Activated CD4-positive, CD25-positive, alpha-beta regulatory T cell treated with anti-CD3 and anti-CD28 coated beads, Interleukin-2, amount 50 U/mL, for 24 hours (primary cell): ENCODE results near the gene FDXR.
A peak's percentile ranks its signal among the peaks of the same experiment; 100 is the strongest.

Source experiments
- ATAC-seq, 2 donors: fragments of 150-1000 bp; cut with Tn5 transposase; one replicate each; pipeline ENCODE4 v1.10.0; 2021; ENCODE audit warnings: mild to moderate bottlenecking in 1 of 2, moderate library complexity in 1 of 2

The FDXR gene

DNA sequence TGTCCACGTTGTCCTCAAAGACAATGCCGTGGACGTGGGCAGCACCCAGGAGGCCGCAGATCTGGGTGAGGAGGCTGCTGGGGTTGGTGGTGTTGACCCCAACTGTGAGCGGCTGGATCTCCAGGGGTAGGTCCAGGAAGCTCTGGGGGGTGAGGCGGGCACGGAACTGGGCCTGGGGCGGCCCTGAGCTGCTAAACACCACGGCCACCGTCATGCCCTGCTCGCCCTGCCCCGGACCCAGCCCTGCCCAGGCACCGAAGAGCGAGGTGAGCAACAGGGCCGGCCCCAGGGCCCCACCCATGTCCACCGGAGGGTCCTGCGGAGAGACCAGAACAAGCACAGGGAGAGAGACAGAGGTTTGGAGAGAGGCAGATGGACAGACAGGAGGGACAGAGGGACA lies 18.0 kb downstream of the FDXR start:
- no peak for ATAC-seq

DNA sequence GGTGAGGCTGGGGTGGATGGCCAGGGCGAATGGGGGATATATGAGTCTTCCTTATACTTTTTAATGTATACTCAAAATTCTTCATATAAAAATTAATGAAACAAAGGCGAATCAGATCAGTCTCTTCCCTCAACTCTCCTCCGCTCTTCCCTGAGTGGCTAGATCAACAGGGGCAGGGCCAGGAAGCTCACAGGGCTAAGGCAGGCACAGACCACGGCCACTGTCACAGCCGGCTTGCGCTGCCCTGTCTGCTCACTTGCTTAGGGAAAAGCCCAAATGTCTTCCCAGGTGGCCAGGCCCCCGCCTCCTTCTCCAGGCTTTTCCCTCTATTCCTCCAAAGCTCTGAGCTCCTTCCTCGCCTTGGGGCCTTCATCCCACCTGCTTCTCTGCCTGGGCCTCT lies 19.1 kb downstream of the FDXR start:
- ATAC-seq: no peak

DNA sequence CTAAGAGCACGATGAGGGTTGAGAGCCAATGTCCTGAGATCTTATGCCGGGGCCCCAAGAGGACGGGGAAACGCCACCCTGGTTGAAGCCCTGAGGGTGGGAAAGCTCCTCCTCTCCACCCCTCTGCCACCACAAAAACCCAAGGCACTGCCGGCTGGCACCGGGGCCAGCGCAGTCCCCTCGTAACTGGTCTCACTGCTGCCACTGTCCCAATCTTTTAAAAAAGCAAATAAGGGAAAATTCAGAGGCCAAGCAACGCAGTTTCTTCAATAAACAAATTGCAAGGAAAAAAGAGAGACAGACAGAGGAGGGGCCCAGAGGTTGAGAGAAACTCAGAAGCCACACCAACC lies 19.8 kb downstream of the FDXR start:
- ATAC-seq: no peak

DNA sequence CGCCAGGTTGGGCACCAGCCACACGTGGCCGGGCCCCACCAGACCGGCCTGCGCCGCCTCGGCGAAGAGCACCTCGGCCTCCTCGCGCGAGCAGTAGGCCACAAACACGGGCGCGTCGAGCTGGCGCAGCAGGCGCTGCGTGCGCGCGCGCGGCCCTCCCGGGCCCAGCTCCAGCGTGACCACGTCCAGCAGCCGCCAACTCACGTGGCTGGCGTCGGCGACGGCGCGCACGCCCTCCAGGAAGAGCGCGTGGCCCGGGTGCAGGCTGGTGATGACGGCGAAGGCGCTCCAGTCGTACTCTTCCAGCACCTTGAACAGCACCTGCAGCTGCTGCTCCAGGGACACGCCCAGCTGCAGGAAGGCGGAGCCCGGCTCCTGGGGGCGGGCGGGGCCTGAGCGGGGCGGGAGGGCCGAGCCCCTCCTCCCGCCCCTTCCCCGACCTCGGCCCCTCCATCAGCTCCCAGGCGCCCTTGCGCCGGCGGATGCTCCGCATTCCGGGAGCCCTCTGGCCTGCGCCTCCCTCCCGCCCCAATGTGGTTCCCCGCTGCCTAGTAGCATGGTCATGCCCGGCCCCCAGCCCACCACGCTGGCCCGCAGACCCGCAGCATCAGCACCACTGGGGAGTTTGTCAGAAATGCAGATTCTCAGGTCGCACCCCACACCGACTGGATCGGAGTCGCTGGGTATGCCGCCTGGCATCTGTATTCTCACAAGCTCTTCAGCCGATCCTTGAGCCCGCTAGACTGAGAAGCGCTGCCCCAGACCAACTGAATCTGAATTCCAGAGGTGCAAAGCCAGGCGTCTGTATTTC lies 20.4 kb downstream of the FDXR start:
- ATAC-seq: peak; percentile 77 to 78

DNA sequence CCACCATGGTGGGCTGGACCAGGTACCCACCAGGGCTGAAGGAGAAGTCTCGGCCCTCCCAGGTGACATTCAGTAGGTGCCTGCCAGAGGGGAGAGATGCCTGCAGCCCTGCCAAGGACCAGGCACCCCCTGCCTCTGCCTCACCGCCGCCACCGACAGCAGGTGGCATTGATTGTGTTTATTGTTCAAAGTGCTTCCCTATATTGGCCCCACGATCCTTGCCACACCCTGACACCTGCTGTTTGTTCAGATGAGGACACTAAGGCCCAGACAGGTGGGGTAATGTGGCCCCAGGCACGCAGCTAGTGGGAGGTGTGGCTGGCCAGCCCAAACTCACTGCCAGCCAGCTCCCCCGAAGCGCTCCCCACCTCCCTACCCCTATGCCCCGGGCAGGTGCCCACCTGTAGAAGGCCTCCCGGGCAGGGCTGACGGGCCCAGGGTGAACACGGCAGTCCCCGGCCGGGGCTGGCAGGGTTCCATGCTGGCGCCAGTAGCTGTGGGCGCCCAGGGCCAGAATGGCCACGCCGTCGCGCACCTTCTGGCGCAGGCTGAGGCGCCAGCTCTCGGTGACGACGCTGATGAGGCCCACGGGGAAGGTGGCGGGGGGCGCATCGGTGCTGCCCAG lies 21.1 kb downstream of the FDXR start:
- ATAC-seq: no peak

DNA sequence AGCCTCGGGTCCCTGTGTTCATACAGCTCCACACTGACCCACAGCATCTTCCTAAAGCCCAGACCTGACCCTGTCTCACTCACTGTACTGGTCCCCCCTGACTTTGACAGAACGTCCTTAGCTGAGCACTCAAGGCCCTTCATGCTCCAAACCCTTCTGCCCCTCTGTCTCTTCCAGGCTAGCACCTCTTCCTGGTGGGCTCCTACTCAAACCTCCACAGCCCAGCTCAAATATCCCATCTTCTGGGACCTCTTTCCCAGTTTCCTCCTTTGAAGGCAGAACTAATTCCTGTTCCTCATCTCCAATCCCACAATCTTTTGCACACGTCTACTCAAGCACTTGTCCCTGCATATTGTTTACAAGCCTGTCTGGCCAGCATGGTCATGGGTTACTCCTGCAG lies 21.9 kb downstream of the FDXR start:
- ATAC-seq: no peak

DNA sequence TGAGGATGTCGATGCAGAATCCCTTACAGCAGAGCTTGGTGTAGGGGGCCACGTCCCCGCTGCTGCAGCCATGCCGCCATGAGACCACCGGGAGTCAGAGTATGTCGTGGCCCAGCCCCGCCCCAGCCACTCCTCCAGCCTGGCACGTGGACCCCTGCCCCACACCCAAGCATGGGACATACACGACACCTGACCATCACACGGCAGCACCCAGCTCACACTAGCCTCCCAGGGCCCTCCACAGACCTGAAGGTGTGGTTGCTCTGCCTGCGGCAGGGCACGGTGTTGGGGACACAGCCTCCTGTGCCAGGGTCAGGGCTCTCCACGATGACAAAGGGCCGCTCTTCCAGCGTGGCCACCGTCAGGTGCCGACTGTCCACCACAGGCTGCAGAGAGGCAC lies 22.5 kb downstream of the FDXR start:
- ATAC-seq: no peak

DNA sequence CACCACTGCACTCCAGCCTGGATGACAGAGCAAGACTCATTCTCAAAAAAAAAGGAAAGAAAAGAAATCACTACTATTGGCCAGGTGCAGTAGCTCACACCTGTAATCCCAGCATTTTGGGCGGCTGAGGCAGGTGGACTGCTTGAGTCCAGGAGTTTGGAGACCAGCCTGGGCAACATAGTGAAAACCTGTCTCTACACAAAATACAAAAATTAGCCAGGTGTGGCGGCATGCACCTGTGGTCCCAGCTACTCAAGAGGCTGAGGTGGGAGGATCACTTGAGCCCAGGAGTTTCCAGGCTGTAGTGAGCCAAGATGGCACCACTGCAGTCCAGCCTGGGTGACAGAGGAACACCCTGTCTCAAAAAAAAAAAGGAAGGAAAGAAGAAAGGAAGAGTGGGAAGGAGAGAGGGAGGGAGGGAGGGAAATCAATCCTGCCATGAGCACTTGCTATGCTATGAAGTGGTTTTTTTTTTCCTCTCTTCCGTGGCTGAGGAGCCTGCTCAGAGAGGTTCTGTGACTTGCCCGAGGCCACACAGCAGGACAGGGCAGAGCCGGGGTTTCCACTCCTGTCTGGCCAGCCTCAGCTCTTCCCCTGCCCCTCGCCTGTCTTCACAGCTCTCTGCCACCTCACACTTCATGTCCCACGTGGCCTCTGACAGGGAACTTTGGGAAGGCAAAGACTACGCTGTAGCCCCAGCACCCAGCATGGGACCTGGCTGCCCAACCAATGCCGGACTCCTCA lies 24.0 kb downstream of the FDXR start:
- no peak for ATAC-seq

DNA sequence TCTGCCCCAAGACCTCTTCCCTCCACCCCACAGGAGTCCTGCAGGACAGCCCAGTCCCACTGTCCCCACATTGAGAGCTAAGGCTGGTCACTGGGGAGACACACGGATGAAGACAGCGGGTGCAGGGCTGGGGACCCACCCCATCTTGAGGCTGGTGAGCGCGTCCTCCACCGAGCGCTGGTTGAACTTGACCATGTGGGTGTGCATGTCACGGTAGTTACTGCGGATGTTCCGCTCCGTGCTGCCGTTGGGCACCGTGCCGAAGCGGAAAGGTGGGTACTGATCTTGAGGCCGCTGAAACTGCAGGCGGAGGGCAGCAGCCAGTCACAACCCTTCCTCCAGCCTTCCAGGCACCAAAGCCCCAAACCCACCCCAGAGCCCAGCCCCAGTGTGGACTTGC lies 26.2 kb downstream of the FDXR start:
- ATAC-seq: no peak

DNA sequence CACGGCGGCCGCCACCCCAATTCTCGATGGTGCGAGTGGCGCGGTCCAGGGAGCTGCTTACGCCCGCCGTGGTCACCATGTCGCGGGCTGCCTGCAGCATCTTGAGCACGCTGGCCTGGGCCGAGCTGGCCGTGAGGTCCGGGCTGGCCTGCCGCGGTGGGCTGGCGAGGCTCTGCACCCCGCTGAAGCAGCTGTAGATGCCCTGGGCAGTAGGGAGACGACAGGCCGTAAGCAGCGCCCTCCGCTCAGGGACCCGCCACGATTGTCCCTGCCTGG lies 29.5 kb downstream of the FDXR start:
- no peak for ATAC-seq

DNA sequence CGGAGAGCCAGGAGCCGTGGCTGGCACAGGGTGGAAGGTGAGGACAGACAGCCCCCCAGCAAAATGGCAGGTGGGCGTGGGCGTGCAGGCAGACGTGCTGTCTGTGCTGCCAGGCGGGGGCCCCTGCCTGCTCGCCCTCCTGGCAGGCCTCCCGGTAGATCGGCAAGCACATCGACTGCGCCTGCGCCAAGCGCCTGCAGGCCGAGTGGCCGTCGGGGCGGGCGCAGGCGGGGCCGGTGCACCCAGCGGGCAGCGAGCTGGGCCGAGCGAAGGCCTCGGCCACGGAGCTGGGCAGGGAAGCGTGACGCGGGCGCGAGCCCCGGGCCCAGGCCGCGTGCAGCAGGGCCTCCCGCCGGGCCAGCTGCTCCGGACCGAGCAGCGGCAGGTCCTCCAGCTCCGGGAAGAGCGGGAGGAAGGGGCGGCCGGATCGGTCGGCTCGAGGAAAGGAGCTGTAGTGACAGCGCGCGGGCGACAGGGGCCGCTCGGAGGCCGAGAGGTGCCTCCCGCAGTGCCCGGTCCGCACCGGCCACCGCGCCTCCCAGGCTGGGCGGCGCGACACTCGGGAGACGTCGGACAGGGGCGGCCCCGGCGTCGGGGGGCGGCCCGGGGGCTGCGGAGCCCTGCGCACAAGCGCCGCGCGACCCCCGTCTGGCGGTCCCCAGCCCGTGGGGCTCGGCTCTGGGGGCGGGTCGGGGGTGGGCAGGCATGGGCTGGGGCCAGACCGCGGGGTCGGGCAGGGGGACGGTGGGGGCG lies 30.0 kb downstream of the FDXR start:
- peak in 1 of 2 donors; percentile 17 for ATAC-seq

DNA sequence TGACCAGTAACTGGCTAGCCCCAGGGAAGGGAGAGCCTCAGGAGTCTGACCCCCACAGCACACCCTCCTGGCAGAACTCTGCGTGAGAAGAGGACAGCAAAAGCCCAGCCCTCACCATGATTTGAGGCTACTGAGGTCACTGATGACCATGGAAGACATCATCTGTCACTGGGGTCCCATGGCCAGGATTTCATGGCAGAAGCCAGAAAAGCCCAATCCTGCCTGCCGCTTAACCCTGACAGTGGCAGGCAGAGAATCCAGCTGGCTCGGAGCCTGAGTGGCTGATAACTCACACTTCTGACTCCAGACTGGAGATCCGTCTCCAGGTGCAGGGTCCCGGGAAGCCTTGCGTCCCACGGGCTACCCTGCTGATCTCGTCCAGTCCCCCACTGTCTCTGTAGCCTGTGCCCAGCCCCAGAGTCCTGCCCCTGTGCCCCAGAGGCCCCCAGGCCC lies 30.6 kb downstream of the FDXR start:
- no peak for ATAC-seq

DNA sequence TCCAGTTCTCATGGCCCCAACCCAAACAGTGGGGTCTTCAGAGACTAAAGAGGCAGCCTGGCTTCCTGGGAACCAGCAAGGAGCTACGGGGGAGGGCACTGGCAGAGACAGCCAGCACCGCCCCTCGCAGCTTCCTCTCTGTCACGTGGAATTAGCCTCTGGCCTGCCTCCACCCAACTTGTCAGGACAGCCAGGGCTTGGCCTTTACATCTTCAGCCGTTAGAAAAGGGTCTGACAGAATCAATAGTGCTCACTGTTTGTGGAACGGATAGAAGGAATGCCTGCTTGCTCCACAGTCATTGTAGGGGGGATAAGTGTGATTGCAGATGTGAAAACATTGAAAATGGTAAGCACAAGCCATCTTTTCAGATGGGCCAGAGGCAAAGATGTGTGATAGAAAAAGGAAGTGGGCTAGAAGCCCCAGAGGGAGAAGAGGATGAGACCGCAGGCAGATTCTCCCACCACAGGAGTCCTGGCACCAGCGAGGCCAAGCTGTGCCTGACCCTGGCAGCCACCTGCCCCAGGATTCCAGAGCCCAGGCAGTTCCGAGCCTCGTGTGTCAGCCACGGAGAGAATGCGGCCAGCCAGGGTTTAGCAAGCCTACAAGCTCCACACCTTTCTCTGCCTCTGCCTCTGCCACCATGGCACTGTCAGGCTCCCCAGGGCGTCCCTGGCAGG lies 31.7 kb downstream of the FDXR start:
- ATAC-seq: no peak

DNA sequence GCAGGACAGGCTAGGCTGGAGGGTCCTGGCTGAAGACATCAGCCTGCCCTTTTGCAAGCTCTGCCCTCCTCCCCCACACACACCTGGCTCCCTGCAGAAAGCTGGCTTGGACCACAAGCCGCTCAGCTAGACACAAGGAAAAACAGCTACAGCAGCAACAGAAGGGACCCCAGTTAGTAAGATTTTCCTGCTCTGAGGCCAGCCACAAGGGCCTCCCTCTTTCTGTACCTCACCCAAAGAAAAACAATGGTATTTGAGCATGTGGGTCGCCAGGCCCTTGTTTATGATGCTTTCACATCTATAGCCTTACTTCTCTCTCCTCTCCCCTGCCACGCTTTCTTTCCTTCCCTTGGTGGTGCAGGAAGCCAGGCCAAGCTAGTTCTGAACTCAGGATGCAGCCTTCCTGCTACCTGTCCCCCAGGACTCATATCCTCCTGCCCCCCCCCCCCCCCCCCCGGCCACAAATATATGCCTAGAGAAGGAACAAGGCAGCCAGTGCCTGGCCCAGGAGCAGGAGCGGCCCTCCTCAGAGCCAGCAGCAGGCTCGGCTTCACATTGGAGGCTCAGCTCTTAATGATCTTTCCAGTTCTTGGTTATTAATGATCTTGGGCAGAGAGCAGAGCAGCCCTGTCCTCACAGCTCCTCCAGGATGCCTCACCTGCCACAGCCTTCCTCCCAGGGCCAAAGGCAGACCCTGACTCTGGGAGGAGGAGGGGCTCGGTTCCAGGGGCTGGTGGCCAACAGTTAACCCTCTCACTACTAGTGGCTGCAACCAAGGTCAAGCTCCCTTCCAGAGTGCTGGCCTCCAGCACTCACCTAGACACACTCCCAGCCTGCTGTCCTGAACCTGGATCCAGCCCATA lies 32.6 kb downstream of the FDXR start:
- ATAC-seq: no peak

DNA sequence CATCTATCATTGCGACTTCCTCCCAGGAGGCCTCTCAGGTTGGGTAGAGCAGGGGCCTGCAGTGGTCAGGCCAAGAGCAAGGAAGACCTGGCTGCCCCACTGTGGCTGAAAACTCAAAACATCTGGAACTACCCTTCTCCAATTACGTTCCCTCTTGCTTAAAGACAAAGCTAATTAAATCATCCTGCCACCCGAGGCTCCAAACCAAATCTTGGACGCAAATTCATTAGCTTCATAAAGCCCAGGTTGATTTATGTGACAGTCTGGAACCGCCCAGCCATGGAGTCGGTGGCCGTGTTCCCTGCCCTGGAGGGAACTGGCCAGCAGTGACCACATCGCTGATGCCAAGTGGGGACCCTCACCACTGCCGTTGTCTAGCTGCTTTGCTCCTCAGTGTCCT lies 34.5 kb downstream of the FDXR start:
- no peak for ATAC-seq

DNA sequence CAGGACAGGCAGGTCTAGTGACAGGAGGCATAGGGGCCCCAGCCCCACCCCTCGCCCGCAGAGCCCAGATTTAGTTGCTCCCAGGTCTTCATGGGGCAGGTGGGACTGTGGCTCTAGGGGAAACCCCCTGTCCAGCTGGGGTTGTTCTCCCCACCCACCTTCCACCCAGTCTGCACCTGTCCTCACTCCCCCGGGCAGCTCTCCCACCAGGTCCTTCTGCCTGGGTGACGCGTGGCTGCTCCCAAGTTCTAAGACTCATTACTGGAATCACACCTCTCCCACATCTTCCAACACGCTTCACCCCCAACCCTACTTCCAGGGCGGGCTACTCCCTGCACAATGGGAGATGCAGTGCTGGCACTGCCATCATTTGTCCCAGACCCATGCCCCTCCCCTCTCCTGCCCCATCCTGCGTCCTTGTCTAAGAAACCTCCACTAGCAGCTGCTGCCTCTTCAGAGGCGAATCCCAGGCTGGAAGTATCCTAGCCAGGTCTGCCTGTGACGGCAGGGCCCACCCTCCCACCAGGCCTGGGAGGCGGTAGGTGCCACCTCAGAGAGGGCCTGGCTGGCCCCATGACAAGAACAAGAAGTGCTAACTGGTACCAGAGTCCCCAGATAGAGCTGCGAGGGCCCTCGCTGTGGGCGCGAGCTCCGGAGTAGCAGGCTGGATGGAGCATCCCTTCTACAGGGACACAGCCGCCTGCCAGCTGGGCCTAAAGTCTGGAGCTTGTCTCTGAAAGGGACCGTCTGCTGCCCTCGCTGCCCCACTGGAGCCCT lies 35.9 kb downstream of the FDXR start:
- no peak for ATAC-seq

DNA sequence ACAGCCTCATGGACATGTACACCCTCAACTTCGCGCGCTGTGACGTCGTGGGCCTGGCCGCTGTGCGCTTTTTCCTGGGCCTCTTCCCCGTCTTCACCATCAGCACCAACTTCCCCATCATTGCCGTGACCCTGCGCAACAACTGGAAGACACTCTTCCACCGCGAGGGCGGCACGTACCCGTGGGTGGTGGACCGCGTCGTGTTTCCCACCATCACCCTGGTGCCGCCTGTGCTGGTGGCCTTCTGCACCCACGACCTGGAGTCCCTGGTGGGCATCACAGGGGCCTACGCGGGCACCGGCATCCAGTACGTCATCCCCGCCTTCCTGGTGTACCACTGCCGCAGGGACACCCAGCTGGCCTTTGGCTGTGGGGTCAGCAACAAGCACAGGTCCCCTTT lies 36.6 kb downstream of the FDXR start:
- ATAC-seq: no peak

DNA sequence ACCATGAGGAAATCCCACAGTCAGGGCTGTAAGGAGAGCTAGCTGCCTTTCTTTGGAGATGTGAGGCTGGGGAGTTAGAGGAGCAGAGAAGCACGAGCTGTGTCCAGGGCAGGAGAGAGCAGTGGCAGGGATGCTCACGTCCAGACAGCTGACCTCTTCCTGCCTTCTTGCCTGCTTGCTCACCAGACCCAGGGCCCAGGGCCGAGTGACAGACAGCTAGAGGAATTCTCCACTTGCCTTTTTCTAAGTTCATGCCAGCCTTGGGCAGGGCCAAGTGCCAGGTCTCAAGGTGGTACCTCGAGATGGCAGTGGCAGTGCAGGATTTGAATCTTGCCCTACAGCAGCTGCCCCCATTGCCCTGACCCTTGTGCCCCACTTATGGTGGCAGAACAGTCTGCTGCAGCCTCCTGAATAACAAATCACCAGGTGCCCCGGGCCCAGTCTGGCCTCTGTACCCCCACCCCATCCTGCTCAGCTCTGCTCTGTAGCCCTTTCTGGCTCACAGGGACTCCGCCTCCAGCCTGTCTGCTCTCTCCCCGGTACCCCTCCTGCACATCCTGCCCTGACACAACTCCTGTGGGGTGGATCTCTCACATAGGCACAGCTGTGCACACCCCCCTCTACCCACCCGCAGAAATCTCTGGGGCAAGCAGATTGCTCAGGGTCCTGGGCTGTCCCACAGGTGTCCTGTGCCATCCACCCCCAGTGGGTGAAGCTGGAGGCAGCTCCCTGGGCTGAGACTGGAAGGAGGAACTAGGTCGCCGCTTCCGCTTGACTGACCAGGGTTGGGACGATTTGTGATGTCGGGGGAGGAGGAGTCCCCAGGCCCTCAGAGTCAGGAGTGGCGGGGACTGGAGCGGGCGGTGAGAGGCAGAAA lies 39.1 kb downstream of the FDXR start:
- ATAC-seq: no peak

DNA sequence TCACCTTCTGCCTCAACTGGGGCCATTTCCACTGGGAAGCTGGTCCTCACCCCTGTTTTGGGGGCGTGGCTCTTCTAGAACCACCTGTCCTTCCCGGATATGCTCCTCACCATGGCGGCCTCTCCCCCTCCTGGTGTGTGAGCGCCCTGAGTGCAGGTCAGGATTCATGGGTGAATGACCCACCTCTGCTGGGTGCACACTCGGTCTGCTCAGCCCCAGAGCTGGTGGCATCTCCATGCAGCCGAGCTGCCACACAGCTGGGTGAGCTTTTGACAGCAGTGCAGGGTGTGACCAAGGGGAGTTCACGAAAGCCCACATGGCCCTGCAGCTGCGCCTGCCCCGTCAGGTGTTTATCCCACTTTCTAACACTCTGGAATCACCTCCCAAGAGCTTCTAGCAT lies 40.4 kb downstream of the FDXR start:
- ATAC-seq: no peak
